NCI-H510A (cell line): ENCODE measurements around the gene SOX6.
"Not testable (repeated sequence)": the region's sequence is repeated elsewhere in the genome, so short reads cannot be mapped to it uniquely, and the experiment has no call there.

Source experiments
- DNase-seq: peaks from one replicate; lab custom pipeline; 2025; lab: John Stamatoyannopoulos, UW

SOX6 gene

GRCh38 chr11:15930442-15931025, 425.8 kb downstream of the SOX6 start:
- no peak for DNase-seq

DNA sequence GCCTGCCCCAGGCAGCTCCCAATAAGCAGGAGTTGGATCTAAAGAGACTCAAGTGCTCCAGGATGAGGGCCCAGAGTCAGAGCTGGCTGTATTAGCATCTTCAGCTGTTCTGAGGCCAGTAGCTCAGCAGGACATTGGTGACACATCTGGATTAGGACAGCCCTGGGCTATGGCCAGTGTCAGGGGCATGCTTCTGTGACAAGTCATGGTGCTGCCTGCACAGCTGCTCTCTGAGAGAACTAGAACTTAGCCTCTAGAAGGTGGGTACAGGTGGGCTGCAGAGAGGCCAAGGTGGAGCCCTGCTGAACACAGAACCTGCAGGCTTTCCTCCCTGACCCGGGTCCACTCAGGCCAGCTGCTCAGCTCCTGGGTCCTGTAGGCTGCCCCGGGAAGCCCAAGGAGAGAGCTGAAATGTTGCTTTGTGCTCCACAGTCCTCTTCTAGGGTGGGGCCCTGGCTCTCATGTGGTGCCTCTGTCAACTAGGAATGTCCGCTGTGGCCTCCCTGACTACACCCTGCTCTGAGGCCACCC, 426.9 kb downstream of the SOX6 start:
- no peak for DNase-seq

GRCh38 chr11:15927864-15928217, 428.5 kb downstream of the SOX6 start:
- DNase-seq = no peak

DNA sequence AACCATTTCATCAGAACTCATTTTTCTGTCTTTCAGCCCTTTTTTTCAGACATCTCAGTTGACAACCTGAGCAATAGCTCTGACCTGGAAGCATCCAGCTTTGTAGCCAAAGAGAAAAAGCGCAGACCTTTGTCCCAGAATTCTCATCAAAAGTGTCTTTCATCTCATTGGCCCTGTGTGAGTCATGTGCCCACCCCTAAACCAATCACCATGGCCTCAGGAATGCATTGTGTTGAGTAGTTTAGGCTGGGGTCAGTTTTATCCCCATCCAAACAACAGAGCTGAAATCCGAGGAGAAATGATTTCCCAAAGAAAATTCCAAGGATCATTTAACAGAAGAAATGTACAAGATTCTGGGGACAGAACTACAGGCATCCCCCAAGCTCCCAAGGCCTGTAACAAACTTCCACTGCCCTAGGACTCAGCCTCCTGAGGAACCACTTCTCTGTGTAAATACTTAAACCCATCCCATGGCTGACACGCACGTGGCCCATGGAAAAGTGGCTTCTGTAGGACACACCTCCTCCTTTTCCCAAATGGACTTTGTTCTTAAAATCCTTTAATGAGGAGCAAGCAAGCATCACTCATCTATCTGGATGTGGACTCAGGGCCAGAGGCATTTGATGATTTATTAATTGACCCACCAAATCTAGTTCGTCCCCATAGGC, 429.0 kb downstream of the SOX6 start:
- no peak for DNase-seq

- DNase-seq = no peak
Observed at GRCh38 chr11:15926071-15926470, 430.3 kb downstream of the SOX6 start.

- DNase-seq = no peak
Observed at GRCh38 chr11:15923183-15923582, 433.2 kb downstream of the SOX6 start.

- DNase-seq = not testable (repeated sequence)
Observed at GRCh38 chr11:15922745-15923144, 433.6 kb downstream of the SOX6 start.

- no peak for DNase-seq
Observed at GRCh38 chr11:15920856-15921629, 435.3 kb downstream of the SOX6 start.

DNA sequence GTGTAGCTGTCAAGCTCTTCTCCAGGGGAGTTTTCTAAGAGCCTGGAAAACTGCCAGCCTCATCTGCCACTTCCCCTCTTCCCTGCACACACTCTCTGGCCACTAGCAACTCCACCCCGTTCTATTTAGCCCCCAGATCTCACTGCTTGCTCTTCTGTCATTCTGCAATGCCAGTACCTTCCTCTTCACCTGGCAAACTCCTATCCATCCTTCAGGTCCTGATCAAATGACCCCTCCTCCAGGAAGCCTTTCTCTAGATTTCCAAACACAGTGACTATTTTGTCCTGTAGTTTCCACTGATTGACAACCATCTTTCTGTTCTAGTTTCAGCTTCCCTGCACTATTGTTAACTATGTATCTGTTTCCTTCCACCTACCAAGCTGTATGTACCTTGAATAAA, 437.7 kb downstream of the SOX6 start:
- no peak for DNase-seq

- peak; percentile 50 for DNase-seq
Observed at GRCh38 chr11:15918212-15918611, 438.1 kb downstream of the SOX6 start.
